Embryonic facial prominence (tissue), 1 donor: Measurements from ENCODE around the gene INO80B.
"Not testable (repeated sequence)": the region's sequence is repeated elsewhere in the genome, so short reads cannot be mapped to it uniquely, and the experiment has no call there.

Source experiments
- DNase-seq: peaks from one replicate; pipeline ENCODE4 v3.0.0-alpha.2; 2016; ENCODE audit errors: extremely low spot score

Gene INO80B

GRCh38 chr2:74425523-74425922, 29.4 kb upstream of the INO80B start:
- DNase-seq, result no peak

GRCh38 chr2:74426181-74426758, 28.6 kb upstream of the INO80B start:
- no peak for DNase-seq

- no peak for DNase-seq
Observed at GRCh38 chr2:74427551-74427950, 27.3 kb upstream of the INO80B start.

GRCh38 chr2:74428675-74429074, 26.2 kb upstream of the INO80B start:
- DNase-seq, result no peak

GRCh38 chr2:74429487-74430451, 25.1 kb upstream of the INO80B start:
- DNase-seq, result no peak

GRCh38 chr2:74430502-74430901, 24.4 kb upstream of the INO80B start:
- DNase-seq, result no peak

GRCh38 chr2:74436111-74436805, 18.6 kb upstream of the INO80B start:
- DNase-seq, result no peak

- no peak for DNase-seq
Observed at GRCh38 chr2:74436848-74437695, 17.8 kb upstream of the INO80B start.

GRCh38 chr2:74438248-74438647, 16.6 kb upstream of the INO80B start:
- no peak for DNase-seq

GRCh38 chr2:74439373-74439772, 15.5 kb upstream of the INO80B start:
- no peak for DNase-seq

GRCh38 chr2:74439803-74440377, 15.0 kb upstream of the INO80B start:
- no peak for DNase-seq

GRCh38 chr2:74440378-74441169, 14.3 kb upstream of the INO80B start:
- DNase-seq, result peak; percentile 86

GRCh38 chr2:74441170-74441689, 13.7 kb upstream of the INO80B start:
- DNase-seq, result no peak

GRCh38 chr2:74441690-74442482, 13.0 kb upstream of the INO80B start, which contains the start of gene RTKN:
TSS of gene RTKN (minus strand) at chr2:74441937. CDS start at chr2:74441816, 121 bp downstream.
- DNase-seq, result no peak

- not testable (repeated sequence) for DNase-seq
Observed at GRCh38 chr2:74442483-74443297, 12.2 kb upstream of the INO80B start.

- no peak for DNase-seq
Observed at GRCh38 chr2:74444498-74445318, 10.2 kb upstream of the INO80B start.

- DNase-seq, result no peak
Observed at GRCh38 chr2:74447230-74447999, 7.5 kb upstream of the INO80B start.
